HG03521 (cell line): ENCODE data around the gene UBA7.
"Not testable (repeated sequence)": the region's sequence is repeated elsewhere in the genome, so short reads cannot be mapped to it uniquely, and the experiment has no call there.

ENCODE experiments used
- ATAC-seq: cut with Tn5 transposase; IDR thresholded peaks from one replicate; pipeline ENCODE4 v1.9.1; 2021; ENCODE audit warnings: mild to moderate bottlenecking, moderate library complexity; ENCODE audit not compliant: unreplicated experiment

UBA7 gene

GRCh38 chr3:49785565-49786356, 28.0 kb downstream of the UBA7 start:
- peak; percentile 49 for ATAC-seq

- not testable (repeated sequence) for ATAC-seq
Measured at GRCh38 chr3:49782277-49782676, 31.5 kb downstream of the UBA7 start.

GRCh38 chr3:49781415-49782199, 32.1 kb downstream of the UBA7 start:
- ATAC-seq = no peak

GRCh38 chr3:49780975-49781365, 32.8 kb downstream of the UBA7 start:
- ATAC-seq = not testable (repeated sequence)

GRCh38 chr3:49780080-49780974, 33.4 kb downstream of the UBA7 start:
- ATAC-seq = no peak

DNA sequence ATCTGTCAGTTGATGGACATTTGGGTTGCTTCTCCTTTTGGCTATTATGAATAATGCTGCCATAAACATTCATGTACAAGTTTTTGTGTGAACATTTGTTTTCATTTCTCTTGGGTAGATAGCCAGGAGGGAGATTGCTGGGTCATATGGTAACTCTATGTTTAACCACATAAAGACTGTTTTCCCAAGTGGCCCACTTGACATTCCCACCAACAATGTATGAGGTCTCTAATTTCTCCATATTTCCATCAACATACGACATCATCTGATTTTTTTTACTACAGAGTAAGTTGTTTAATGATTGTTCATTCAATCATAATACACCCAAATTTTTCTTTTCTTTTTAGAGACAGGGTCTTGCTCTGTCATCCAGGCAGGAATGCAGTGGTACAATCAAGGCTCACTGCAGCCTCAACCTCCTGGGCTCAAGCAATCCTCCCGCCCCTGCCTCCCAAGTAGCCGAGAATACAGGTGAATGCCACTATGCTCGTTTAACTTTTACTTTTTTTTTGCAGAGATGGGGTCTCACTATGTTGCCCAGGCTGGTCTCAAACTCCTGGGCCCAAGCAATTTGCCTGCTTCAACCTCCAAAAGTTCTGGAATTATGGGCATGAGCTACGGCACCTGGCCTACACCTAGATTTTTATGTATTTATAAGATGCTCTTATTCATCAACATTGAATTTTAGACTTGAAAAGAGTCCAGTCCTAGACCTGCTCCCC, 34.2 kb downstream of the UBA7 start:
- ATAC-seq = no peak

DNA sequence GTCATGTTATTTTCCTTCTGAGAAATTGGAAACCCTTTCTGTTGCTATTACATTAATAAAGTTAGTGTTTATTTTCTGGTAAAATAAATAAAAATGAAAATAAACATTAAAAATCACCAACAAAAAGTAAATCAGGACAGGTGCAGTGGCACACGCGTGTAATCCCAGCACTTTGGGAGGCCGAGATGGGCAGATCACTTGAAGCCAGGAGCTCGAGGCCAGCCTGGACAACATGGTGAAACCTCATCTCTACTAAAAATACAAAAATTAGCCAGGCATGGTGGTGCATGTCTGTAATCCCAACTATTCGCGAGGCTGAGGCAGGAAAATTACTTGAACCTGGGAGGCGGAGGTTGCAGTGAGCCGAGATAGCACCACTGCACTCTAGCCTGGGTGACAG, 37.7 kb downstream of the UBA7 start:
- ATAC-seq = not testable (repeated sequence)

- no peak for ATAC-seq
Measured at GRCh38 chr3:49775538-49775937, 38.2 kb downstream of the UBA7 start.

GRCh38 chr3:49772703-49773102, 41.0 kb downstream of the UBA7 start:
- ATAC-seq = no peak

GRCh38 chr3:49771340-49771938, 42.3 kb downstream of the UBA7 start:
- ATAC-seq = no peak

DNA sequence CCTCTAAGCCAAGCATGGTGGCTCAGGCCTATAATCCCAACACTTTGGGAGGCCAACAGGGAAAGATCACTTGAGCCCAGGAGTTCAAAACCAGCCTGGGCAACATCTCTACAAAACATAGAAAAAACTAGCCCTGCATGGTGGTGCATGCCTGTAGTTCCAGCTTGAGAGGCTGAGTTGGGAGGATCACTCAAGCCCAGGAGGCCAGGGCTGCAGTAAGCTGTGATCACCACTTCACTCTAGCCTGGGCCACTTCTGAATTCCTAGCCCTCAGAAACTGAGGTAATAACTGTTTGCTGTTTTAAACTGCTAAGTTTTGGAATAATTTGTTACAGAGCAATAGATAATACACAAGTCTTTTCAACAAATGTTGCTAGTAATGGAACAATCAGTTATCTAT, 43.8 kb downstream of the UBA7 start:
- no peak for ATAC-seq

- no peak for ATAC-seq
Measured at GRCh38 chr3:49769286-49769915, 44.4 kb downstream of the UBA7 start.

DNA sequence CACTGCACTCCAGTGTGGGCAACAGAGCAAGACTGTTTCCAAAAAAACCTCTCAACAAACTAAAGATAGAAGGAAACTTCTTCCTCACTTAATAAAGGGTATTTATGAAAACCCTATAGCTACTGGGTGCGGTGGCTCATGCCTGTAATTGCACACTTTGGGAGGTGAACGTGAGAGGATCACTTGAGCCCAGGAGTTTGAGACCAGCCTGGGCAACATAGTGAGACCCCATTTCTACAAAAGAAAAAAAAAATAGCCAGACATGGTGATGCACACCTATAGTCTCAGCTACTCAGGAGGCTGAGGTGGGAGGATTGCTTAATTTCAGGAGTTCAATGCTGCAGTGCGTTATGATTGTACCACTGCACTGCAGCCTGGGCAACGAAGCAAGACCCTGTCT, 49.8 kb downstream of the UBA7 start:
- no peak for ATAC-seq

DNA sequence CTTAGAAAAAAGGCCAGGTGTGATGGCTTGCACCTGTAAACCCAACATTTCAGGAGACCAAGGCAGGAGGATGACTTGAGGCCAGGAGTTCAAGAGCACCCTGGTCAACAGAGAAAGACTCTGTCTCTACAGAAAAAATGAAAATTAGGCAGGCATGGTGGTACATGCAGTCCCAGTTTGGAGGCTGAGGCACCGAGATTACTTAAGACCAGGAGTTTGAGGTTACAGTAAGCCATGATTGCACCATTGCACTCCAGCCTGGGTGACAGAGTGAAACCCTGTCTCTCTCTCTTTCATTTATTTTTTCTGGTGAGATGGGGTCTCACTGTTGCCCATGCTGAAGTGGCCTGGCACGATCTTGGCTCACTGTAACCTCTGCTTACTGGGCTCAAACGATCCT, 52.1 kb downstream of the UBA7 start:
- no peak for ATAC-seq

DNA sequence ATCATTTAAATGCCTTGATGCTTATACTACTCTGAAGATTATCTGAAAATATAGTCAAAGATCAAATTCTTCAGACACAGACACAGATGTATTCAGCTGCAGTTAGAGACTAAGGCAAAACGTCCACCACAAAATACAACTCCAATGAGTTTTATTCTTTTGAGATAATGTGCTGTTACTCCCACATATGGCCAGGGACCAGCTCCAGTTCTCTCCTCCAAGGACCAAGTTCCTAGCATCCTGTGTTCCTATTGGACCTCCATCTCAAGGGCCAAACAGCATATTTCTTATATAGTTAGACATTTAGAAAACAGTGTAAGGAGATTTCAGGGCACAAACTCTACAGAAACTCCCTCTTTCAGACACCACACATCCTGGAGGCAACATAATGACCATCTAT, 54.5 kb downstream of the UBA7 start:
- no peak for ATAC-seq

- no peak for ATAC-seq
Measured at GRCh38 chr3:49757197-49757596, 56.6 kb downstream of the UBA7 start.

DNA sequence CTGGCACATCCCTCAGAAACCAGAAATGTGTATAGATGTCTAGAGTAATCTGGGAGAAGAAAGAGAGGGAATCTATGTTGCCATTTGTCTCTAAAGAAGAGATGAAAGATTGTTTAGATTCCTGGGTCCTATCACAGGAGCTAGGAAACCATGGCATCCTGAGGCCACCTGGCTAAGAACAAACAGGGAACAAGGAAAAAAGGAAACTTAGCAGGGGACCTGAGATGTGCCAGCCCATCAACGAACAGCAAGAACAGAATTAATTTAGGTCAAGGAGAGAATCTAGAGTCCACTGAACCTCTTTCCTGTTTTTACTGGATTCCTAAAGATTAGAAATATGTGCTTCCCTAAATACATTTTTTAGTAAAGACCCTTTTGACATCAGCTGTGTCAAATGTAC, 57.7 kb downstream of the UBA7 start:
- ATAC-seq = no peak
